KBM-7 (cell line): Measurements from ENCODE around the gene MEIOC.
"Not testable (repeated sequence)": the region's sequence is repeated elsewhere in the genome, so short reads cannot be mapped to it uniquely, and the experiment has no call there.

Source experiments
- DNase-seq: peaks from one replicate; pipeline ENCODE4 v3.0.0-alpha.2; 2015
- in situ Hi-C: fragments of 300-500 bp; cut with MboI; formaldehyde crosslinking; loops from 2 replicates; pipeline ENCODE4 v1.14.3; 2020; ENCODE audit warnings: low sequenced_read_pairs, low pct_unique_long_range_greater_than_20kb, mixed read lengths

Gene MEIOC

GRCh38 chr17:44689477-44690217, 33.4 kb downstream of the MEIOC start, which contains the start of gene CCDC43:
CCDC43 (minus strand) TSS chr17:44689776; CDS start chr17:44689753, 23 bp downstream.
- in situ Hi-C loops: no loop called here
- DNase-seq: peak; percentile 94

GRCh38 chr17:44690746-44691306, 34.6 kb downstream of the MEIOC start:
- in situ Hi-C loops: not testable (repeated sequence)
- DNase-seq: peak; percentile 58

- in situ Hi-C loops: no loop called here
- no peak for DNase-seq
These were observed 37.3 kb downstream of the MEIOC start for GRCh38 chr17:44693609-44694008.

GRCh38 chr17:44700288-44700687, 44.0 kb downstream of the MEIOC start:
- DNase-seq, in situ Hi-C loops: not testable (repeated sequence)

- in situ Hi-C loops: no loop called here
- no peak for DNase-seq
These were observed 51.6 kb downstream of the MEIOC start for GRCh38 chr17:44707755-44708400.

- in situ Hi-C loops: no loop called here
- peak; percentile 95 for DNase-seq
These were observed 52.4 kb downstream of the MEIOC start, which contains the start of gene DBF4B for GRCh38 chr17:44708401-44709263. DBF4B (plus strand) TSS chr17:44708665; CDS start chr17:44708821, 156 bp downstream.

GRCh38 chr17:44719444-44719843, 63.2 kb downstream of the MEIOC start:
- in situ Hi-C loops: no loop called here
- no peak for DNase-seq

GRCh38 chr17:44722254-44722653, 66.0 kb downstream of the MEIOC start:
- DNase-seq: no peak
- in situ Hi-C loops: no loop called here
